ENCODE results near the gene WDR1.

WDR1 gene, protein sequence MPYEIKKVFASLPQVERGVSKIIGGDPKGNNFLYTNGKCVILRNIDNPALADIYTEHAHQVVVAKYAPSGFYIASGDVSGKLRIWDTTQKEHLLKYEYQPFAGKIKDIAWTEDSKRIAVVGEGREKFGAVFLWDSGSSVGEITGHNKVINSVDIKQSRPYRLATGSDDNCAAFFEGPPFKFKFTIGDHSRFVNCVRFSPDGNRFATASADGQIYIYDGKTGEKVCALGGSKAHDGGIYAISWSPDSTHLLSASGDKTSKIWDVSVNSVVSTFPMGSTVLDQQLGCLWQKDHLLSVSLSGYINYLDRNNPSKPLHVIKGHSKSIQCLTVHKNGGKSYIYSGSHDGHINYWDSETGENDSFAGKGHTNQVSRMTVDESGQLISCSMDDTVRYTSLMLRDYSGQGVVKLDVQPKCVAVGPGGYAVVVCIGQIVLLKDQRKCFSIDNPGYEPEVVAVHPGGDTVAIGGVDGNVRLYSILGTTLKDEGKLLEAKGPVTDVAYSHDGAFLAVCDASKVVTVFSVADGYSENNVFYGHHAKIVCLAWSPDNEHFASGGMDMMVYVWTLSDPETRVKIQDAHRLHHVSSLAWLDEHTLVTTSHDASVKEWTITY

DNA sequence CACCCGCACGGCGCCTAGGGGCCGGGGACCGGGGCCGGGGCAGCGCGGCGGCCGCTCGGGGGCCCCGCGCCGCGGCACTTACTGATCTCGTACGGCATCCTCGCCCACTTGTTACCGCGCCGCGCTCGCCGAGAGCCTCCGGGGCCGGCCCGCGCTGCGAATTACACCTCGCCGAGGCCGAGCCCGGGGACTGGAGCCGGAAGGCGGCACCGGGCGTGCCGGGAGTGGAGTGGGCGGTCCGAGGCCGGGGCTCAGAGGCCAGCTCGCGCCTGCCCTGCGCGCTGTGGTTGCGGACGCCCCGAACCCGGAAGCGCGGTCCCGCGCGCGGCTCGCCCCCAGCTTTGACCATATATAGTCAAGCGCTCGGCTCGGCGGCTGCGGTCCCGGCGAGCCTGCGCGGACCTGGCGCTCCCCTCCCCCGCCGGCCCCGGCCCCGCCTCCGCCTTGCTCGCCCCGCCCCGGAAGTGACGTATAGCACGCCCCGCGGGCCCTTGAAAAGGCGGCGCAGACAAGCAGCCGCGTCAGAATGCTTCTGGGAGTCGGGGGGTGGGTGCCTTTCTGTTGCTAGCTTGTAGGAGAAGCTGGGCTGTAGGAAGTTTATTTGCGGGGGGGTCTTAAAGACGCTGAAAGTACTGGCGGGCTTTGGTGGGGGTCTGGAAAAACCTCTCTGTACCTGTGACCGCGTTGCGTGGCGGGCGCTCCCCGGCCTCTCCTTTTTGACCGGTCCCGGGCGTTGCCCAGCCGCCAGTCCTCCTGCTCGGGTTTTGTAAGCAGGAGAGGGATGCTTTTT is at the start of gene WDR1:
Gene WDR1 (minus strand): TSS at position 231 of the 790 bp plus-strand sequence. CDS start 133 bp downstream, at position 98.
- peak; percentile 93 for DNase-seq
- Histone ChIP-seq H3K27me3 (replicated peaks) (no peaks in the 10 kb centered on the region), H3K27ac (peak within 1 kb of the TSS; percentile 88), H3K4me3 (ENCODE audit: low read depth, low read length) (peak within 1 kb of the TSS; percentile 84), H3K36me3 (replicated peaks) (peaks cover 44% of the 10 kb centered on the region)
- in situ Hi-C loops (cut with HindIII; ENCODE audit: low pct_ligation_motif_present, low sequenced_read_pairs), result no loop called here
- TF ChIP-seq, protein P1, sequence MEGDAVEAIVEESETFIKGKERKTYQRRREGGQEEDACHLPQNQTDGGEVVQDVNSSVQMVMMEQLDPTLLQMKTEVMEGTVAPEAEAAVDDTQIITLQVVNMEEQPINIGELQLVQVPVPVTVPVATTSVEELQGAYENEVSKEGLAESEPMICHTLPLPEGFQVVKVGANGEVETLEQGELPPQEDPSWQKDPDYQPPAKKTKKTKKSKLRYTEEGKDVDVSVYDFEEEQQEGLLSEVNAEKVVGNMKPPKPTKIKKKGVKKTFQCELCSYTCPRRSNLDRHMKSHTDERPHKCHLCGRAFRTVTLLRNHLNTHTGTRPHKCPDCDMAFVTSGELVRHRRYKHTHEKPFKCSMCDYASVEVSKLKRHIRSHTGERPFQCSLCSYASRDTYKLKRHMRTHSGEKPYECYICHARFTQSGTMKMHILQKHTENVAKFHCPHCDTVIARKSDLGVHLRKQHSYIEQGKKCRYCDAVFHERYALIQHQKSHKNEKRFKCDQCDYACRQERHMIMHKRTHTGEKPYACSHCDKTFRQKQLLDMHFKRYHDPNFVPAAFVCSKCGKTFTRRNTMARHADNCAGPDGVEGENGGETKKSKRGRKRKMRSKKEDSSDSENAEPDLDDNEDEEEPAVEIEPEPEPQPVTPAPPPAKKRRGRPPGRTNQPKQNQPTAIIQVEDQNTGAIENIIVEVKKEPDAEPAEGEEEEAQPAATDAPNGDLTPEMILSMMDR (IDR thresholded peaks at IDR 0.05; ENCODE audit: low read depth, low read length, missing control alignments), result no peak

- Histone ChIP-seq H3K36me3 (replicated peaks) (no peaks in the 10 kb centered on the region), H3K4me3 (ENCODE audit: low read depth, low read length) (no peak overlapping the region), H3K27me3 (replicated peaks) (no peaks in the 10 kb centered on the region), H3K27ac (no peak overlapping the region)
- TF ChIP-seq, protein P1 (IDR thresholded peaks at IDR 0.05; ENCODE audit: low read depth, low read length, missing control alignments), result peak; percentile 73
- DNase-seq, result peak; percentile 24
- in situ Hi-C loops (cut with HindIII; ENCODE audit: low pct_ligation_motif_present, low sequenced_read_pairs), result loop anchor here (25.0 kb wide), 1 partner anchor 372 kb away; no protein-coding TSS in a partner anchor
These were observed 48.3 kb upstream of the WDR1 start for GRCh38 chr4:10164877-10165283.

DNA sequence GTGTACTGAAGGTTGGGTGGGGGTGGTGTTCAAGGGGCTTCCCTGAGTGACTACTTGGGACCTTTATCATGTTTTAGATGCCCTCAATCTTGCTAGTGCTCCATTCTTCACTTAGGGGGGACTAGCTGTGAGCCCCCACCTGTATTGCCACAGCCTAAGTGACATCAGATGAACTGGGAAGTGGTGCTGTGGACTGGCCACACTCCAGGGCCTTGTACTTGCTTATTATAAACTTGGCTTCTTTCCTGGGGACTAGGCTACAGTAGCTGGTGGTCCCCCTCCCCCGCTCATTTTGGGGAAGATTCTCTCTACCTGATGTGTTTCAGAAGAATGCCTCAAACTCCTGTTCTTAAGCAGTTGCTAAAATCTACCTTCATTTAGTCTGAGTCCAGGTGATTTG is 46.7 kb upstream of the WDR1 start:
- Histone ChIP-seq H3K27me3 (replicated peaks) (no peaks in the 10 kb centered on the region), H3K27ac (no peak overlapping the region), H3K36me3 (replicated peaks) (no peaks in the 10 kb centered on the region), H3K4me3 (ENCODE audit: low read depth, low read length) (no peak overlapping the region)
- DNase-seq, result no peak
- in situ Hi-C loops (cut with HindIII; ENCODE audit: low pct_ligation_motif_present, low sequenced_read_pairs), result loop anchor here (25.0 kb wide), 1 partner anchor 374 kb away; no protein-coding TSS in a partner anchor
- TF ChIP-seq, protein P1 (IDR thresholded peaks at IDR 0.05; ENCODE audit: low read depth, low read length, missing control alignments), result no peak

DNA sequence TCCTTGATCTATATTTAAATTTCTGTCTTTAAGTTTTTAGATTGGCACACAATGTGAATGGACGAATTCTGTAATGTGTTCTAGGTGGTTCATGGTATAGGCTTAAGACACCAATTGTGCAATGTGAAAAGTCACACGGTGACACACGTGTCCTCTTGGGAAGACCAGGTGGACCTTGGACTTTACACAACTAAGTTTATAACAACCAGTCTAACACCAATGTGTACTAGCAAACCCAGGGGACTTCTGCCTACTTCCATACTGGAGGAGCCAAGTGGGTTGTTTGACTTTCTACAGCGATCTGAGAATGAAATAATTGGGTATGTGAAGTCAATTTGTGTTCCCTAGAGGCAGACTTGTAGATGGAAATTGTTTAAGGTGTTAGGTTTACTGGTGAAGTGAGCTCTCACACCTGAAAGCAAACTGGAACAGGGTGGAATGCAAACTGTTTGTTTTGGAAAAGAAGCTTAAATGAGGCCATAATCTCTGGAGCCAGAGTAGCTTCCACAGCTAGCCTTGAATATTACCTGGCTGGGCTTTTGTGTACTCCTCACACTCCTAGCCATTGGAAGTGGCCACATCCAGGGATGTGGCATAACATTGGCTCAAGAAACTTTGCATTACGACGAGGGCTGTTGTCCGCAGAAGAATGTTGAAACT is 45.9 kb upstream of the WDR1 start:
- TF ChIP-seq, protein P1 (IDR thresholded peaks at IDR 0.05; ENCODE audit: low read depth, low read length, missing control alignments), result no peak
- in situ Hi-C loops (cut with HindIII; ENCODE audit: low pct_ligation_motif_present, low sequenced_read_pairs), result loop anchor here (25.0 kb wide), 1 partner anchor 375 kb away; no protein-coding TSS in a partner anchor
- Histone ChIP-seq H3K27me3 (replicated peaks) (no peaks in the 10 kb centered on the region), H3K36me3 (replicated peaks) (no peaks in the 10 kb centered on the region), H3K27ac (no peak overlapping the region), H3K4me3 (ENCODE audit: low read depth, low read length) (no peak overlapping the region)
- DNase-seq, result no peak

- no peak for DNase-seq
- in situ Hi-C loops (cut with HindIII; ENCODE audit: low pct_ligation_motif_present, low sequenced_read_pairs), result loop anchor here (25.0 kb wide), 1 partner anchor 375 kb away; no protein-coding TSS in a partner anchor
- TF ChIP-seq, protein P1 (IDR thresholded peaks at IDR 0.05; ENCODE audit: low read depth, low read length, missing control alignments), result no peak
- H3K27ac ChIP-seq, result no peak overlapping the region
- H3K4me3 ChIP-seq (ENCODE audit: low read depth, low read length), result no peak overlapping the region
- H3K27me3 ChIP-seq (replicated peaks), result no peaks in the 10 kb centered on the region
- H3K36me3 ChIP-seq (replicated peaks), result no peaks in the 10 kb centered on the region
These were observed 45.2 kb upstream of the WDR1 start for GRCh38 chr4:10161840-10162239.
